ENCODE measurements around the gene PAX5. TPM values are rescaled to one million over a fixed set of nuclear protein-coding genes. Genes with fewer than 3 reads are reported as not detected.
A peak's percentile ranks its signal among the peaks of the same experiment; 100 is the strongest.

PAX5 gene
- total RNA-seq, 3 donors from 2014 or later = 0.29 to 0.32 TPM; not detected in 1

DNA sequence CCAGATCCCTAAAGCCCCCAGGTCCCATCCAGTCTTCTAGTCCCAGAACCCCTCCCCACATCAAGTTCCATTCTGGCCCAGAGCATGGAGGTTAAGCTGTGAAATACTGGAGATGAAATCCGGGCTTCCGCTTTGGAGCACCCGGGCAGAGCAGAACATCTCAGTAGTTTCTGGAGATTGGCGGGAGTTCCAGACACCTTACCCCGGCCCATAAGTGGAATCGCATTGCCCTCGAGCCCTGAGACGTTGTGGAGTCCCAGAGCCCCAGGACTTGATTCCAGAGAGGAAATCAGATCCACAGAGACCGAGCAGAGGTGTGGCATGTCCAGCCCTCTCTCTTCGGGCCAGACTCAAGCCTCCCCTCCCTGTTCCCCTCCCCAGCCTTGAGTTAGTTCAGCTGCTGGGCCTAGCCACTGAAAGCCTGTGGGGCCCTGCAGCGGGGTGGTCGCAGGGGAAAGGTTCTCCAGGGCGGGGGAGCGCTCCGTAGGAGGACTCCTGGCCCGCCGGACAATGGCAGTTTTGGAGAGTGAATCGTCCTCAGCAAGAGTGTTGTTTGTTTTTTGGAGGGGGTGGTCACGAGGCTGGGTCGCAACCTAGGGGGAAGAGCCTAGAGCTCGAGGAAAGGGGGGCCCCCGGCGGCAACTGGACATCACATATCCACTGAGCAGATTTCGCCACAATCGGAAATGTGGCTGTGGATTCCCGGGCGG lies 1.0 kb upstream of the PAX5 start:
- intact Hi-C loops (cut with DNase I, micrococcal nuclease) = no loop called here
- no peak overlapping the region for H3K4me3 ChIP-seq

GRCh38 chr9:37034305-37034937 lies 353 bp upstream of the PAX5 start:
- H3K36me3 ChIP-seq (ENCODE audit: low read depth) = no peaks in the 10 kb centered on the region
- TF ChIP-seq CTCF (IDR thresholded peaks at IDR 0.05) = no peak
- DNase-seq = peak in 2 of 3 donors; percentile 35 to 65
- peak; percentile 51 for ATAC-seq
- peaks cover 33% of the 10 kb centered on the region for H3K4me1 ChIP-seq (ENCODE audit: low read depth)
- H3K4me3 ChIP-seq = no peak overlapping the region
- no peaks in the 10 kb centered on the region for H3K9me3 ChIP-seq
- intact Hi-C loops (cut with DNase I, micrococcal nuclease) = no loop called here

More for the DNA sequence above, 1.0 kb upstream of the PAX5 start:
- no peak for TF ChIP-seq CTCF (IDR thresholded peaks at IDR 0.05)
- ATAC-seq = no peak
- DNase-seq = no peak
- Histone ChIP-seq H3K9me3 (no peaks in the 10 kb centered on the region), H3K36me3 (ENCODE audit: low read depth) (no peaks in the 10 kb centered on the region), H3K4me1 (ENCODE audit: low read depth) (peaks cover 30% of the 10 kb centered on the region)

- Histone ChIP-seq H3K4me3 (no peak overlapping the region), H3K9me3 (no peaks in the 10 kb centered on the region), H3K4me1 (ENCODE audit: low read depth) (peaks cover 33% of the 10 kb centered on the region), H3K36me3 (ENCODE audit: low read depth) (no peaks in the 10 kb centered on the region)
- DNase-seq (no peak), ATAC-seq (no peak)
- no peak for TF ChIP-seq CTCF (IDR thresholded peaks at IDR 0.05)
- intact Hi-C loops (cut with DNase I, micrococcal nuclease) = no loop called here
Observed at GRCh38 chr9:37033141-37033540, 927 bp downstream of the PAX5 start.

DNA sequence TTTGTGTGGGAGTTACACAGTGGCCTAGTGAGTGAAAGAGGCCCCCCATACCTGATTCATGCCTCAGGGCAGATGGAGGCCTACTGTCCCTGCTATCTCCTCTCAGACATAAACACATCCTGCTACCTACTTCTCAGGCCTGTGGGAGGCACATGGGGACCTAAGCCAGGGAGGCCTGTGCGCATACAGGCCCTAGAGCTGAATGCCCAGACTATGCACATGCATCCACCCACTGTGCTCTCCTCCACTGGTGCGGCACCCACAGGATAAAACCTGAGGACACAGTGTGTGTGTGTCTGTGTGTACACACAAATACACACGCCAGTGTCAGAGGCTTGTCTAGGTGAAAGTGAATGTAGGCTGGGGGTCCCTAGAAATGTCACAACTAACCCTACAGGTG lies 1.4 kb downstream of the PAX5 start:
- no peaks in the 10 kb centered on the region for H3K9me3 ChIP-seq
- no peak for TF ChIP-seq CTCF (IDR thresholded peaks at IDR 0.05)
- H3K4me1 ChIP-seq (ENCODE audit: low read depth) = peaks cover 32% of the 10 kb centered on the region
- intact Hi-C loops (cut with DNase I, micrococcal nuclease) = no loop called here
- DNase-seq (no peak), ATAC-seq (no peak)
- H3K36me3 ChIP-seq (ENCODE audit: low read depth) = no peaks in the 10 kb centered on the region
- H3K4me3 ChIP-seq = no peak overlapping the region

- no peaks in the 10 kb centered on the region for H3K9me3 ChIP-seq
- intact Hi-C loops (cut with DNase I, micrococcal nuclease) = no loop called here
- no peak for DNase-seq
- no peak for ATAC-seq
- TF ChIP-seq CTCF (IDR thresholded peaks at IDR 0.05) = no peak
- peaks cover 32% of the 10 kb centered on the region for H3K4me1 ChIP-seq (ENCODE audit: low read depth)
- H3K36me3 ChIP-seq (ENCODE audit: low read depth) = no peaks in the 10 kb centered on the region
- no peak overlapping the region for H3K4me3 ChIP-seq
Observed at GRCh38 chr9:37031902-37032301, 2.2 kb downstream of the PAX5 start.

Measured in mucosa of descending colon (tissue), 3 donors.